ENCODE data around the gene AKR1D1. TPM values are rescaled to one million over a fixed set of nuclear protein-coding genes. Genes with fewer than 3 reads are reported as not detected.

The AKR1D1 gene
- total and polyA plus RNA-seq, 2 of the 13 experiments (the other 11 are each of a cell fraction or from before 2014, with no cell fraction given), result 6.9 to 37.0 TPM

DNA sequence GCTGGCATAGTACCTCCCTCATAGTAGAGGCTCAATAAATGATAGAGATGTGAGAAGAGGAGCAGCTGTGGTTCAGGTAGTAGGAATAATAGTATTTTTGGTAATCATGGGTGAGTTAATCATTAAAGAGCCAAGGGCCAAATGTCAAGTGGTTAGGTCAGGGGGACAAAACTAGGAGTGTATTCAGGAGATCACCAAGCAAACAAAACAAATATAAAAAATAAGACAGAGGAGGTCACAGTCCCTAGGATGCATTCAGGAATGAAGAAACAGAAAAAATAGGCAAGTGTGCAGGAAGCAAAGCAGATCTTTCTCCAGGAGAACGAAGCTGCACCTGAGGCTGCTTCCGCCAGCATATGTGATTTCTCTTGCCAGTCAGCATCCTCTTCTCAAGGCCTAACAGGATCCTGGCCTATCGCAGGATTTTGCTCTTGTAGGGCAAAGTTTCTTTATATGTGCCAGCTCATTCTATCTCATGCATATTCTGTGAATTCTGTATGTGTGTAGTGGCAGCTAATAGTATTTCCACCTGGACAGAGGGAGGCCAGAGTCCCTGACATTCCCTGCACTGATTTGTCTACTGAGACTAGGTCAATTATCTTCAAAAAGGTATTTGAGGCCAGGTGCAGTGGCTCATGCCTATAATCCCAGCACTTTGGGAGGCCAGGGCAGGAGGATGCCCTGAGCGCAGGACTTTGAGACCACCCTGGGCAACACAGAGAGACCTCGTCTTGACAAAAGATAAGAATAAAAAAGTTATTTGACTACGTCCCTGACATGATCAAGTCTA, 82.7 kb downstream of the AKR1D1 start (continued):
- TF ChIP-seq FOXJ3 (CRISPR knock-in tag; IDR thresholded peaks at IDR 0.05; ENCODE audit: borderline replicate concordance) (peak; percentile 73; the same call in 1 of the 2 replicates), DPF2 (CRISPR knock-in tag; IDR thresholded peaks at IDR 0.05; ENCODE audit: borderline replicate concordance, low read depth) (no peak), DNMT3B (CRISPR knock-in tag; conservative IDR thresholded peaks at IDR 0.05) (peak; percentile 75; the same call in 1 of the 2 replicates), GATAD1 (CRISPR knock-in tag; IDR thresholded peaks at IDR 0.05) (peak; percentile 41; the same call in 1 of the 2 replicates), NCOR1 (IDR thresholded peaks at IDR 0.05; ENCODE audit: borderline replicate concordance, low read length) (peak; percentile 78; the same call in 1 of the 2 replicates), GATAD2A (CRISPR knock-in tag; IDR thresholded peaks at IDR 0.05) (peak; percentile 82), ISL2 (CRISPR knock-in tag; IDR thresholded peaks at IDR 0.05) (peak; percentile 76; the same call in 1 of the 2 replicates), MED1 (CRISPR knock-in tag; IDR thresholded peaks at IDR 0.05) (peak; percentile 88), FOSL1 (CRISPR knock-in tag; IDR thresholded peaks at IDR 0.05; ENCODE audit: borderline replicate concordance) (no peak)
- TF ChIP-seq, protein P1, sequence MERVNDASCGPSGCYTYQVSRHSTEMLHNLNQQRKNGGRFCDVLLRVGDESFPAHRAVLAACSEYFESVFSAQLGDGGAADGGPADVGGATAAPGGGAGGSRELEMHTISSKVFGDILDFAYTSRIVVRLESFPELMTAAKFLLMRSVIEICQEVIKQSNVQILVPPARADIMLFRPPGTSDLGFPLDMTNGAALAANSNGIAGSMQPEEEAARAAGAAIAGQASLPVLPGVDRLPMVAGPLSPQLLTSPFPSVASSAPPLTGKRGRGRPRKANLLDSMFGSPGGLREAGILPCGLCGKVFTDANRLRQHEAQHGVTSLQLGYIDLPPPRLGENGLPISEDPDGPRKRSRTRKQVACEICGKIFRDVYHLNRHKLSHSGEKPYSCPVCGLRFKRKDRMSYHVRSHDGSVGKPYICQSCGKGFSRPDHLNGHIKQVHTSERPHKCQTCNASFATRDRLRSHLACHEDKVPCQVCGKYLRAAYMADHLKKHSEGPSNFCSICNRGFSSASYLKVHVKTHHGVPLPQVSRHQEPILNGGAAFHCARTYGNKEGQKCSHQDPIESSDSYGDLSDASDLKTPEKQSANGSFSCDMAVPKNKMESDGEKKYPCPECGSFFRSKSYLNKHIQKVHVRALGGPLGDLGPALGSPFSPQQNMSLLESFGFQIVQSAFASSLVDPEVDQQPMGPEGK (CRISPR knock-in tag; IDR thresholded peaks at IDR 0.05), result peak; percentile 15; the same call in 1 of the 2 replicates
- TF ChIP-seq, protein P2, sequence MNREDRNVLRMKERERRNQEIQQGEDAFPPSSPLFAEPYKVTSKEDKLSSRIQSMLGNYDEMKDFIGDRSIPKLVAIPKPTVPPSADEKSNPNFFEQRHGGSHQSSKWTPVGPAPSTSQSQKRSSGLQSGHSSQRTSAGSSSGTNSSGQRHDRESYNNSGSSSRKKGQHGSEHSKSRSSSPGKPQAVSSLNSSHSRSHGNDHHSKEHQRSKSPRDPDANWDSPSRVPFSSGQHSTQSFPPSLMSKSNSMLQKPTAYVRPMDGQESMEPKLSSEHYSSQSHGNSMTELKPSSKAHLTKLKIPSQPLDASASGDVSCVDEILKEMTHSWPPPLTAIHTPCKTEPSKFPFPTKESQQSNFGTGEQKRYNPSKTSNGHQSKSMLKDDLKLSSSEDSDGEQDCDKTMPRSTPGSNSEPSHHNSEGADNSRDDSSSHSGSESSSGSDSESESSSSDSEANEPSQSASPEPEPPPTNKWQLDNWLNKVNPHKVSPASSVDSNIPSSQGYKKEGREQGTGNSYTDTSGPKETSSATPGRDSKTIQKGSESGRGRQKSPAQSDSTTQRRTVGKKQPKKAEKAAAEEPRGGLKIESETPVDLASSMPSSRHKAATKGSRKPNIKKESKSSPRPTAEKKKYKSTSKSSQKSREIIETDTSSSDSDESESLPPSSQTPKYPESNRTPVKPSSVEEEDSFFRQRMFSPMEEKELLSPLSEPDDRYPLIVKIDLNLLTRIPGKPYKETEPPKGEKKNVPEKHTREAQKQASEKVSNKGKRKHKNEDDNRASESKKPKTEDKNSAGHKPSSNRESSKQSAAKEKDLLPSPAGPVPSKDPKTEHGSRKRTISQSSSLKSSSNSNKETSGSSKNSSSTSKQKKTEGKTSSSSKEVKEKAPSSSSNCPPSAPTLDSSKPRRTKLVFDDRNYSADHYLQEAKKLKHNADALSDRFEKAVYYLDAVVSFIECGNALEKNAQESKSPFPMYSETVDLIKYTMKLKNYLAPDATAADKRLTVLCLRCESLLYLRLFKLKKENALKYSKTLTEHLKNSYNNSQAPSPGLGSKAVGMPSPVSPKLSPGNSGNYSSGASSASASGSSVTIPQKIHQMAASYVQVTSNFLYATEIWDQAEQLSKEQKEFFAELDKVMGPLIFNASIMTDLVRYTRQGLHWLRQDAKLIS (CRISPR knock-in tag; IDR thresholded peaks at IDR 0.05), result 0 out of 2 replicates have a peak, but pooled peaks have one; percentile 38
- TF ChIP-seq, protein P3, sequence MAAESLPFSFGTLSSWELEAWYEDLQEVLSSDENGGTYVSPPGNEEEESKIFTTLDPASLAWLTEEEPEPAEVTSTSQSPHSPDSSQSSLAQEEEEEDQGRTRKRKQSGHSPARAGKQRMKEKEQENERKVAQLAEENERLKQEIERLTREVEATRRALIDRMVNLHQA (CRISPR knock-in tag; IDR thresholded peaks at IDR 0.05), result no peak
- TF ChIP-seq, protein P4, sequence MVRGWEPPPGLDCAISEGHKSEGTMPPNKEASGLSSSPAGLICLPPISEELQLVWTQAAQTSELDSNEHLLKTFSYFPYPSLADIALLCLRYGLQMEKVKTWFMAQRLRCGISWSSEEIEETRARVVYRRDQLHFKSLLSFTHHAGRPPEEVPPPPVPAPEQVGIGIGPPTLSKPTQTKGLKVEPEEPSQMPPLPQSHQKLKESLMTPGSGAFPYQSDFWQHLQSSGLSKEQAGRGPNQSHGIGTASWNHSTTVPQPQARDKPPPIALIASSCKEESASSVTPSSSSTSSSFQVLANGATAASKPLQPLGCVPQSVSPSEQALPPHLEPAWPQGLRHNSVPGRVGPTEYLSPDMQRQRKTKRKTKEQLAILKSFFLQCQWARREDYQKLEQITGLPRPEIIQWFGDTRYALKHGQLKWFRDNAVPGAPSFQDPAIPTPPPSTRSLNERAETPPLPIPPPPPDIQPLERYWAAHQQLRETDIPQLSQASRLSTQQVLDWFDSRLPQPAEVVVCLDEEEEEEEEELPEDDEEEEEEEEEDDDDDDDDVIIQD (CRISPR knock-in tag; IDR thresholded peaks at IDR 0.05; ENCODE audit: low read depth), result peak; percentile 92; the same call in 1 of the 2 replicates
- TF ChIP-seq, protein P5, sequence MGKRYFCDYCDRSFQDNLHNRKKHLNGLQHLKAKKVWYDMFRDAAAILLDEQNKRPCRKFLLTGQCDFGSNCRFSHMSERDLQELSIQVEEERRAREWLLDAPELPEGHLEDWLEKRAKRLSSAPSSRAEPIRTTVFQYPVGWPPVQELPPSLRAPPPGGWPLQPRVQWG (CRISPR knock-in tag; IDR thresholded peaks at IDR 0.05; ENCODE audit: borderline replicate concordance, low read depth), result no peak
- TF ChIP-seq, protein P6, sequence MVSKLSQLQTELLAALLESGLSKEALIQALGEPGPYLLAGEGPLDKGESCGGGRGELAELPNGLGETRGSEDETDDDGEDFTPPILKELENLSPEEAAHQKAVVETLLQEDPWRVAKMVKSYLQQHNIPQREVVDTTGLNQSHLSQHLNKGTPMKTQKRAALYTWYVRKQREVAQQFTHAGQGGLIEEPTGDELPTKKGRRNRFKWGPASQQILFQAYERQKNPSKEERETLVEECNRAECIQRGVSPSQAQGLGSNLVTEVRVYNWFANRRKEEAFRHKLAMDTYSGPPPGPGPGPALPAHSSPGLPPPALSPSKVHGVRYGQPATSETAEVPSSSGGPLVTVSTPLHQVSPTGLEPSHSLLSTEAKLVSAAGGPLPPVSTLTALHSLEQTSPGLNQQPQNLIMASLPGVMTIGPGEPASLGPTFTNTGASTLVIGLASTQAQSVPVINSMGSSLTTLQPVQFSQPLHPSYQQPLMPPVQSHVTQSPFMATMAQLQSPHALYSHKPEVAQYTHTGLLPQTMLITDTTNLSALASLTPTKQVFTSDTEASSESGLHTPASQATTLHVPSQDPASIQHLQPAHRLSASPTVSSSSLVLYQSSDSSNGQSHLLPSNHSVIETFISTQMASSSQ (IDR thresholded peaks at IDR 0.05; ENCODE audit: low read depth), result peak; percentile 98
- TF ChIP-seq, protein P6 (CRISPR knock-in tag; IDR thresholded peaks at IDR 0.05; ENCODE audit: borderline replicate concordance), result peak; percentile 98

Data from HepG2 (cell line).